HEK293 (cell line): ENCODE data around the gene PSTPIP1.

Source experiments
- CTCF ChIA-PET: fragments of 350-600 bp; formaldehyde crosslinking; extraction: SDS; loops from one replicate; lab custom pipeline; 2021; ENCODE audit warnings: antibody characterized with exemption; lab: Yijun Ruan, JAX
- POLR2A ChIA-PET: fragments of 300-600 bp; formaldehyde crosslinking; extraction: SDS; loops from one replicate; lab custom pipeline; 2020; ENCODE audit warnings: antibody characterized with exemption, inconsistent platforms; lab: Yijun Ruan, JAX
- H3K27ac ChIP-seq: fragments of 200-500 bp; sonication (Bioruptor generic); 2 replicates; pipeline ENCODE4 v1.5.1; 2014; ENCODE audit warnings: low read depth, low read length, control low read depth, inconsistent platforms; ENCODE audit errors: extremely low read depth
- H3K36me3 ChIP-seq, 2 experiments: fragments of 200-500 bp in 1 of 2; sonication (Bioruptor generic) in 1 of 2; 1 replicate in 1 of 2; 2 replicates in 1 of 2; pipeline ENCODE4 v1.5.1; 2014 to 2017; ENCODE audit warnings: inconsistent platforms in 2 of 2, low read length in 2 of 2; ENCODE audit not compliant: control insufficient read depth in 2 of 2, insufficient read depth in 1 of 2
- H3K4me1 ChIP-seq: fragments of 200-500 bp; sonication (Bioruptor generic); 2 replicates; pipeline ENCODE4 v1.5.1; 2014; ENCODE audit warnings: mild to moderate bottlenecking, low read length, inconsistent platforms; ENCODE audit not compliant: control insufficient read depth, insufficient read depth
- H3K4me3 ChIP-seq: 2 replicates; pipeline ENCODE4 v1.5.1; 2011; ENCODE audit warnings: low read depth, mild to moderate bottlenecking, control low read depth, low read length, moderate library complexity
- H3K9me3 ChIP-seq: fragments of 200-500 bp; sonication (Bioruptor generic); 2 replicates; pipeline ENCODE4 v1.5.1; 2014; ENCODE audit warnings: low read depth, low read length, inconsistent platforms; ENCODE audit not compliant: control insufficient read depth, insufficient read depth
- BCL6B ChIP-seq: fragments of 450-650 bp; formaldehyde crosslinking; IDR thresholded peaks from 2 replicates; pipeline ENCODE4 v1.5.1; 2017; ENCODE audit warnings: missing biosample characterization, missing genetic modification characterization
- EGR2 ChIP-seq: fragments of 450-650 bp; formaldehyde crosslinking; IDR thresholded peaks from 2 replicates; pipeline ENCODE4 v1.5.1; 2016; ENCODE audit warnings: low read depth, missing biosample characterization, missing genetic modification characterization
- KLF10 ChIP-seq: fragments of 450-650 bp; IDR thresholded peaks from 2 replicates; pipeline ENCODE4 v1.5.1; 2018; ENCODE audit warnings: missing biosample characterization, mild to moderate bottlenecking, missing genetic modification characterization
- KLF8 ChIP-seq: fragments of 450-650 bp; formaldehyde crosslinking; IDR thresholded peaks from 2 replicates; pipeline ENCODE4 v1.5.1; 2016; ENCODE audit warnings: missing biosample characterization, missing genetic modification characterization
- KLF9 ChIP-seq: fragments of 450-650 bp; formaldehyde crosslinking; IDR thresholded peaks from 2 replicates; pipeline ENCODE4 v1.5.1; 2016; ENCODE audit warnings: missing biosample characterization, missing genetic modification characterization, low read depth
- PRDM10 ChIP-seq: fragments of 450-650 bp; formaldehyde crosslinking; IDR thresholded peaks from 2 replicates; pipeline ENCODE4 v1.5.1; 2016; ENCODE audit warnings: missing biosample characterization, missing genetic modification characterization
- WT1 ChIP-seq: fragments of 450-650 bp; formaldehyde crosslinking; IDR thresholded peaks from 2 replicates; pipeline ENCODE4 v1.5.1; 2016; ENCODE audit warnings: missing biosample characterization, missing genetic modification characterization
- ZBTB11 ChIP-seq: fragments of 450-650 bp; formaldehyde crosslinking; conservative IDR thresholded peaks from 2 replicates; pipeline ENCODE4 v1.5.1; 2016; ENCODE audit warnings: low read depth, missing biosample characterization, missing genetic modification characterization
- ZBTB20 ChIP-seq: fragments of 450-650 bp; formaldehyde crosslinking; IDR thresholded peaks from 2 replicates; pipeline ENCODE4 v1.5.1; 2016; ENCODE audit warnings: missing biosample characterization, missing genetic modification characterization
- ZBTB48 ChIP-seq: fragments of 450-650 bp; formaldehyde crosslinking; IDR thresholded peaks from 2 replicates; pipeline ENCODE4 v1.5.1; 2016; ENCODE audit warnings: missing biosample characterization, missing genetic modification characterization
- ZEB2 ChIP-seq: fragments of 450-650 bp; formaldehyde crosslinking; IDR thresholded peaks from 2 replicates; pipeline ENCODE4 v1.5.1; 2016; ENCODE audit warnings: missing biosample characterization, missing genetic modification characterization
- ZFHX2 ChIP-seq: fragments of 450-650 bp; formaldehyde crosslinking; conservative IDR thresholded peaks from 2 replicates; pipeline ENCODE4 v1.5.1; 2016; ENCODE audit warnings: missing biosample characterization, missing genetic modification characterization
- ZFP3 ChIP-seq: fragments of 450-650 bp; formaldehyde crosslinking; IDR thresholded peaks from 2 replicates; pipeline ENCODE4 v1.5.1; 2016; ENCODE audit warnings: low read depth, missing biosample characterization, missing genetic modification characterization
- ZFP41 ChIP-seq: fragments of 450-650 bp; formaldehyde crosslinking; IDR thresholded peaks from 2 replicates; pipeline ENCODE4 v1.5.1; 2016; ENCODE audit warnings: missing biosample characterization, missing genetic modification characterization, borderline replicate concordance
- ZNF16 ChIP-seq: fragments of 450-650 bp; formaldehyde crosslinking; IDR thresholded peaks from 2 replicates; pipeline ENCODE4 v1.5.1; 2016; ENCODE audit warnings: low read depth, missing biosample characterization, missing genetic modification characterization
- ZNF302 ChIP-seq: fragments of 450-650 bp; formaldehyde crosslinking; IDR thresholded peaks from 2 replicates; pipeline ENCODE4 v1.5.1; 2016; ENCODE audit warnings: missing biosample characterization, missing genetic modification characterization, low read depth
- ZNF324 ChIP-seq: fragments of 450-650 bp; formaldehyde crosslinking; IDR thresholded peaks from 2 replicates; pipeline ENCODE4 v1.5.1; 2016; ENCODE audit warnings: missing biosample characterization, missing genetic modification characterization
- ZNF426 ChIP-seq: fragments of 450-650 bp; formaldehyde crosslinking; IDR thresholded peaks from 2 replicates; pipeline ENCODE4 v1.5.1; 2017; ENCODE audit warnings: missing biosample characterization, missing genetic modification characterization, mild to moderate bottlenecking, inconsistent platforms, moderate library complexity
- ZNF510 ChIP-seq: fragments of 450-650 bp; formaldehyde crosslinking; IDR thresholded peaks from 2 replicates; pipeline ENCODE4 v1.5.1; 2018; ENCODE audit warnings: mild to moderate bottlenecking, missing genetic modification characterization, missing biosample characterization; ENCODE audit not compliant: insufficient replicate concordance
- ZNF600 ChIP-seq: fragments of 450-650 bp; formaldehyde crosslinking; IDR thresholded peaks from 2 replicates; pipeline ENCODE4 v1.5.1; 2016; ENCODE audit warnings: missing biosample characterization, missing genetic modification characterization
- ZNF621 ChIP-seq: fragments of 450-650 bp; formaldehyde crosslinking; IDR thresholded peaks from 2 replicates; pipeline ENCODE4 v1.5.1; 2017; ENCODE audit warnings: missing biosample characterization, missing genetic modification characterization
- ZNF76 ChIP-seq: fragments of 450-650 bp; formaldehyde crosslinking; IDR thresholded peaks from 2 replicates; pipeline ENCODE4; 2016; ENCODE audit warnings: low read depth, missing biosample characterization, missing genetic modification characterization, borderline replicate concordance
- ZNF791 ChIP-seq: fragments of 450-650 bp; formaldehyde crosslinking; IDR thresholded peaks from 2 replicates; pipeline ENCODE4 v1.5.1; 2016; ENCODE audit warnings: missing biosample characterization, missing genetic modification characterization
- TF ChIP-seq, protein P1 (sequence below): fragments of 450-650 bp; formaldehyde crosslinking; IDR thresholded peaks from 2 replicates; pipeline ENCODE4 v1.5.1; 2016; ENCODE audit warnings: missing biosample characterization, missing genetic modification characterization
- TF ChIP-seq, protein P2 (sequence below): fragments of 450-650 bp; formaldehyde crosslinking; IDR thresholded peaks from 2 replicates; pipeline ENCODE4 v1.5.1; 2016; ENCODE audit warnings: missing biosample characterization, missing genetic modification characterization

The PSTPIP1 gene

GRCh38 chr15:76999996-77000395 is 5.1 kb downstream of the PSTPIP1 start:
- Histone ChIP-seq H3K36me3 (no peaks in the 10 kb centered on the region), H3K27ac (no peak overlapping the region), H3K4me3 (no peak overlapping the region), H3K9me3 (no peaks in the 10 kb centered on the region), H3K4me1 (no peaks in the 10 kb centered on the region)
- CTCF ChIA-PET: interaction anchor here (0.6 to 1.0 kb wide), 2 partner anchors 544 to 814 kb away, joined by 3 to 4 read pairs; no protein-coding TSS in a partner anchor
- TF ChIP-seq ZNF600 (tag by site-specific recombination): no peak
- no peak for TF ChIP-seq KLF9 (tag by site-specific recombination)
- no peak for TF ChIP-seq BCL6B (tag by site-specific recombination)
- no peak for TF ChIP-seq ZBTB20 (tag by site-specific recombination)
- TF ChIP-seq ZEB2 (tag by site-specific recombination): no peak
- no peak for TF ChIP-seq ZFP41 (tag by site-specific recombination)
- TF ChIP-seq ZNF302: no peak
- no peak for TF ChIP-seq ZNF510 (tag by site-specific recombination)
- no peak for TF ChIP-seq ZNF791 (tag by site-specific recombination)
- TF ChIP-seq ZBTB11 (tag by site-specific recombination): no peak
- TF ChIP-seq, protein P1, sequence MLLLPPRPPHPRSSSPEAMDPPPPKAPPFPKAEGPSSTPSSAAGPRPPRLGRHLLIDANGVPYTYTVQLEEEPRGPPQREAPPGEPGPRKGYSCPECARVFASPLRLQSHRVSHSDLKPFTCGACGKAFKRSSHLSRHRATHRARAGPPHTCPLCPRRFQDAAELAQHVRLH (tag by site-specific recombination): no peak
- no peak for TF ChIP-seq WT1 (tag by site-specific recombination)
- POLR2A ChIA-PET: no interaction called here

- Histone ChIP-seq H3K9me3 (no peaks in the 10 kb centered on the region), H3K36me3 (no peaks in the 10 kb centered on the region), H3K4me3 (no peak overlapping the region), H3K27ac (no peak overlapping the region), H3K4me1 (no peaks in the 10 kb centered on the region)
- ChIA-PET POLR2A (interaction anchor here (0.6 kb wide), 1 partner anchor 397 kb away, joined by 3 read pairs; no protein-coding TSS in a partner anchor), CTCF (interaction anchor here (0.6 kb wide), 1 partner anchor 112 kb away, joined by 4 read pairs; no protein-coding TSS in a partner anchor)
- TF ChIP-seq ZBTB48 (tag by site-specific recombination) (no peak), ZNF426 (no peak), ZNF324 (tag by site-specific recombination) (no peak), ZEB2 (tag by site-specific recombination) (no peak), EGR2 (no peak), ZNF76 (tag by site-specific recombination) (no peak), ZNF16 (tag by site-specific recombination) (no peak), KLF10 (tag by site-specific recombination) (no peak), KLF8 (tag by site-specific recombination) (no peak), PRDM10 (tag by site-specific recombination) (no peak), ZNF621 (tag by site-specific recombination) (no peak), ZFP3 (no peak), ZFHX2 (tag by site-specific recombination) (no peak)
- TF ChIP-seq, protein P2, sequence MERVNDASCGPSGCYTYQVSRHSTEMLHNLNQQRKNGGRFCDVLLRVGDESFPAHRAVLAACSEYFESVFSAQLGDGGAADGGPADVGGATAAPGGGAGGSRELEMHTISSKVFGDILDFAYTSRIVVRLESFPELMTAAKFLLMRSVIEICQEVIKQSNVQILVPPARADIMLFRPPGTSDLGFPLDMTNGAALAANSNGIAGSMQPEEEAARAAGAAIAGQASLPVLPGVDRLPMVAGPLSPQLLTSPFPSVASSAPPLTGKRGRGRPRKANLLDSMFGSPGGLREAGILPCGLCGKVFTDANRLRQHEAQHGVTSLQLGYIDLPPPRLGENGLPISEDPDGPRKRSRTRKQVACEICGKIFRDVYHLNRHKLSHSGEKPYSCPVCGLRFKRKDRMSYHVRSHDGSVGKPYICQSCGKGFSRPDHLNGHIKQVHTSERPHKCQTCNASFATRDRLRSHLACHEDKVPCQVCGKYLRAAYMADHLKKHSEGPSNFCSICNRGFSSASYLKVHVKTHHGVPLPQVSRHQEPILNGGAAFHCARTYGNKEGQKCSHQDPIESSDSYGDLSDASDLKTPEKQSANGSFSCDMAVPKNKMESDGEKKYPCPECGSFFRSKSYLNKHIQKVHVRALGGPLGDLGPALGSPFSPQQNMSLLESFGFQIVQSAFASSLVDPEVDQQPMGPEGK: no peak
These were observed 6.4 kb downstream of the PSTPIP1 start for GRCh38 chr15:77001351-77001750.
